Subcutaneous abdominal adipose tissue (tissue), 5 donors: ENCODE data around the gene LCLAT1.
"Not testable (repeated sequence)": the region's sequence is repeated elsewhere in the genome, so short reads cannot be mapped to it uniquely, and the experiment has no call there.

Experiments used
- H3K27ac ChIP-seq: one replicate; pipeline ENCODE4 v1.7.0; 2013; ENCODE audit warnings: low read depth, mild to moderate bottlenecking, inconsistent platforms, low read length, moderate library complexity
- H3K27me3 ChIP-seq, 5 donors: one replicate each; pipeline ENCODE4 v1.7.0; 2013; ENCODE audit warnings: low read length in 5 of 5, inconsistent platforms in 1 of 5; ENCODE audit not compliant: control insufficient read depth in 5 of 5, insufficient read depth in 4 of 5
- H3K36me3 ChIP-seq, 5 donors: one replicate each; pipeline ENCODE4 v1.7.0; 2013; ENCODE audit warnings: low read length in 5 of 5; ENCODE audit not compliant: control insufficient read depth in 5 of 5, insufficient read depth in 5 of 5
- H3K4me1 ChIP-seq, 5 donors: one replicate each; pipeline ENCODE4 v1.7.0; 2013; ENCODE audit warnings: low read length in 5 of 5, mild to moderate bottlenecking in 3 of 5, moderate library complexity in 1 of 5; ENCODE audit not compliant: control insufficient read depth in 5 of 5, insufficient read depth in 5 of 5
- H3K4me3 ChIP-seq, 5 donors: one replicate each; pipeline ENCODE4 v1.7.0; 2013; ENCODE audit warnings: low read length in 5 of 5, low read depth in 1 of 5
- H3K9ac ChIP-seq, 5 donors: one replicate each; pipeline ENCODE4 v1.7.0; 2013; ENCODE audit warnings: low read length in 5 of 5, mild to moderate bottlenecking in 4 of 5, moderate library complexity in 3 of 5
- H3K9me3 ChIP-seq, 5 donors: one replicate each; pipeline ENCODE4 v1.7.0; 2013; ENCODE audit warnings: low read length in 5 of 5; ENCODE audit not compliant: control insufficient read depth in 5 of 5
- donor health status: healthy.
- donor health status: healthy.
- donor health status: healthy.
- donor health status: healthy.
- donor health status: healthy.

LCLAT1 gene

DNA sequence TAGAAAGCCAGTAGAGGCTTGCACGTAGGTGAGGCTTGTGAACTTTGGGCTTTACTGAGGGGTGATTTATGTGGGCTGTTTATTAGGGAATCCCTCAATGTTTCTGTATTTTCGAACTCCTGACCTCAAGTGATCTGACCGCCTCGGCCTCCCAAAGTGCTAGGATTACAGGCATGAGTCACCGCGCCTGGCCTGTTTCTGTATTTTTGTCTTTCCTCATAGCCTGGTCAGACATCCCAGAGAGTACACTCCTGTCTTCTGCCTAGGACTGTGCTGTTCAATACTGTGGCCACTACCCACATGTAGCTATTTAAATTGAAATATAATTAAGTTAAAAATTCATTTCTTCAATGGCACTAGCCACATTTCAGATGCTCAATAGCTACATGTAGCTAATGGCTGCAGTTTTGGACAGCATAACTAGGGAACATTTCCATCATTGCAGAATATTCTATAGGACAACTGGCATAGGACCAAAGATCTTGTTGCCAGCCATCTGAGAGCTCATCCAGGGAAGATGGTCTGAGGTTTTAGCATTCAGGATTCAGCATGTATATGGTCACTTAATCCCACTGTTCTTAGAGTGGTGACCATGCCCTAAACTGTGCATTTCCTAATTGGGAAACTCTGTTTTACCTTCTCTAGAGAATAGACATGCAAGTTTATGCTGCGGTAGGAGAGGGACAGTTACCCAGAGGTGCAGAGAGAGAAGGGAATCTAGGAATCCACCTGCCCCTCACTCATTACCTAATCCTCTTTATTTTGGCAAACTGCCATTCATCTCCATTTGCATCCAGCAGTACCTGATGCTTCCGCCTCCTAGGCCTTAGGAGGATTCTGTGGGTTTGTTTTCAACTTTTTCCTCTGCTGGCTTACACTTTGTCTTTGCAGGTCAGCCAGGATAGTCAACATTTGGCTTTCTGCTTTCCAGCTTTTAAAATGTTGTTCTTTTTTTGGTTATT lies 64.4 kb downstream of the LCLAT1 start:
- Histone ChIP-seq H3K27me3 (no peaks in the 10 kb centered on the region), H3K4me3 (no peak overlapping the region), H3K36me3 (no peaks in the 10 kb centered on the region), H3K27ac (no peak overlapping the region), H3K4me1 (peaks cover 0 to 7% (median 0%) of the 10 kb centered on the region in 5 donors), H3K9me3 (no peaks in the 10 kb centered on the region), H3K9ac (no peak overlapping the region)

DNA sequence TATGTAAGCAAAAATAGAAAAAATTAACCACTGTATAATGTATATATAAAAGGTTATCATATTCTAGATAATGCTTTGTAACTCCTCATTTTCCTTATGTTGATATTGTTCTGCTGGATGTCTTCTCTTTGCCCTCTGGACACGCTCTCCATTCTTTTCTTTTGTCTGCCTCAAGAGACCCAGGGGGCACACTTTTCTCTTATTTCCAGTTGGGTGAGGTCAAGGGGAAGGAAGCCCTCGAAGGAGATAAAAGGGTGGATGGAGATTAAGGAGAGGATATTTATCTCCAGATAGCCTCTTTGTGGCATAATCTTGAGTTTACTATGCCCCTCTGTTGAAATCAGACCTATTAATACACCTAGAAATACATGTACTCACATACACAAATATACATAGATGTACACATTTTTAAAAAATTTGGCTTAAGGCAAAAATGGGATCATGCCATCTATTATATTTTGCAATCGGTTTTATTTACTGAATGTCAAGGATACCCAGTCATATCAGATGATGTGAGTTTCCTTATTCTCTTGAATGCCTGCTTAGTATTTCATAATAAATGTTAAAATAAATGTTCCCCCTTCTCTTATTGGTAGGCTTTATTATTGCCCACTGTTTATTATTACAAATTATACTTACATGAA lies 65.3 kb downstream of the LCLAT1 start:
- H3K27ac ChIP-seq: no peak overlapping the region
- no peaks in the 10 kb centered on the region for H3K27me3 ChIP-seq
- H3K9ac ChIP-seq: no peak overlapping the region
- no peak overlapping the region for H3K4me3 ChIP-seq
- peaks cover 0 to 7% (median 0%) of the 10 kb centered on the region in 5 donors for H3K4me1 ChIP-seq
- H3K36me3 ChIP-seq: no peaks in the 10 kb centered on the region
- no peaks in the 10 kb centered on the region for H3K9me3 ChIP-seq

DNA sequence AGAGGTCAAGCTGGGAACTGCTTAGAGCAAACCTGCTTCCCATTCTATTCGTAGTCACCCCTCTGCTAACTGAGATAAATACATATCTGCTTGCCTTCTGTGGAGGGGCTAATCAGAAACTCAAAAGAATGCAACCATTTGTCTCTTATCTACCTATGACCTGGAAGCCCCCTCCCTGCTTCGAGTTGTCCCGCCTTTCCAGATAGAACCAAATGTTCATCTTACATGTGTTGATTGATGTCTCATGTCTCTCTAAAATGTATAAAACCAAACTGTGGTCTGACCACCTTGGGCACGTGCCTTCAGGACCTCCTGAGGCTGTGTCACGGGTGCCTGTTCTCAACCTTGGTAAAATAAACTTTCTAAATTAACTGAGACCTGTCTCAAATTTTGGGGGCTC lies 66.6 kb downstream of the LCLAT1 start:
- not testable (repeated sequence) for H3K4me3 ChIP-seq, H3K27me3 ChIP-seq, H3K36me3 ChIP-seq, H3K4me1 ChIP-seq, H3K9me3 ChIP-seq, H3K9ac ChIP-seq, H3K27ac ChIP-seq

DNA sequence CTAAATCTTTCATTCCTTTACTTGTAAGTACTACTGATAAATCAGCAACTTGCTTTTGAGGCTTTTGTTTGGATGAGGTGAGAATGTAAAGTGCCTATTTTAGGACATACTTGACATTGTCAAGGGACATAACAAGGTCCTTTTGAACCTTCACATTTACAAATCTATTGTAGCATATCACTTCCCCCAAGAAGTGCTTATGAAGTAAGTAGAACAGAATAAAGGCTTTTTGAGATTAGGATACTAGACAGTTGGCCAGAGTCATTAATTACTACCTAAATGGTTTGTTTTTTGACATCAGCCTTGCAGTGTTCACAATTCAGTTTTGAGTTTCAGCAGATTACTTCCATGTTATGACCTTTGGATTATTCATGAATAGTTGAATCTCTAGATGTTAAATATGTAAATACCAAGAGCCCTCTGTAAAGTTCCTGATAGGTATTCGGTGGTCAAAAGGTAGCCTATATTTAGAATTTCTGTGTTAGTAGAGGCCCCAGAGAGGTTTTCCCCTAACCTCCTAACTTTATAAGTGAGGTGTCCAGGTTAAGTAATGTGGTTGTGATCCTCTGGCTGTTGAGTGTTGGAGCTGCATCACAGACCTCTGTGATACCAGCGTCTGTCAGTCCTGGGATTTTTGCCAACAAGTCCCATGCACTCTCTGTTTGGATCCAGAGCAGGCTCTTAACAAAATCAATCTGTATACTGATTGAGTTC lies 67.2 kb downstream of the LCLAT1 start:
- Histone ChIP-seq H3K9ac (no peak overlapping the region), H3K4me1 (peaks cover 0 to 7% (median 0%) of the 10 kb centered on the region in 5 donors), H3K27ac (no peak overlapping the region), H3K9me3 (peaks cover 0 to 8% (median 5%) of the 10 kb centered on the region in 5 donors), H3K4me3 (no peak overlapping the region), H3K27me3 (no peaks in the 10 kb centered on the region), H3K36me3 (peaks cover 0 to 1% (median 0%) of the 10 kb centered on the region in 5 donors)

DNA sequence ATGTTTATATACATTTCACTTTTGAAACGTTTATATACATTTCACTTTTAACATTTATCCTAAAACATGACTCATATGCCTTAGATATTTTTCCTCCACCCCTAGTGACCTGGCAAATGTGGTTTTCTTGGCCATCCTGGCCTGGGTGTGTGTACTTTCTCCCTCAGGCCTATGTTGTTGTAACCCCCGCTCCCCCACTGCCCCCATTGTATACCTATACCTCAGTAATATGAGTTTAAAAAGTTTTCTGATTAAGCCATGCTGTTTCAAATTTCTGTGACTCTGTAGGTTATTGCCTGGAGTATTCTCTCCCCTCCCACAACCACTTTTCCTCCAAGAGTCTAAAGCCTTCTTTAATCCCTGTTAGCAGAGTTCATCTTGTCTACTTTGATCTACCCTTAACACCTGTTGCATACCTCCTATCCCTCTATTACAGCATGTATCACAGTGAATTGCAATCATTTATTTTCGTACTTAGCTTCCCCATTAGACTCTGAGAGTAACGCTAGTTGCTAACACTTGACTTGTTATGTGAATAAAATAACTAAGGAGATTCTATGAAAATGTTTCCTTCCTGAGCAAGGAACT lies 67.9 kb downstream of the LCLAT1 start:
- no peak overlapping the region for H3K27ac ChIP-seq
- no peak overlapping the region for H3K9ac ChIP-seq
- H3K4me1 ChIP-seq: peaks cover 0 to 7% (median 0%) of the 10 kb centered on the region in 5 donors

DNA sequence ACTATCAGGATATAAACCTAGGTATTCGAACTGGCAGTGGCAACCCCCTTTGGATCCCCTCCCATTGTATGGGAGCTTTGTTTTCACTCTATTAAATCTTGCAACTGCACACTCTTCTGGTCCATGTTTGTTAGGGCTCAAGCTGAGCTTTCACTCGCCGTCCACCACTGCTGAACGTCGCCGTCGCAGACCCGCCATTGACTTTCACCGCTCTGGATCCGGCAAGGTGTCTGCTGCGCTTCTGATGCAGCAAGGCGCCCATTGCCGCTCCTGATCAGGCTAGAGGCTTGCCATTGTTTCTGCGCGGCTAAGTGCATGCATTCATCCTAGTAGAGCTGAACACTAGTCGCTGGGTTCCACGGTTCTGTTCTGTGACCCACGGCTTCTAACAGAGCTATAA lies 69.1 kb downstream of the LCLAT1 start:
- H3K27me3 ChIP-seq: no peaks in the 10 kb centered on the region
- peaks cover 0 to 7% (median 0%) of the 10 kb centered on the region in 5 donors for H3K4me1 ChIP-seq
- no peak overlapping the region for H3K9ac ChIP-seq
- H3K4me3 ChIP-seq: no peak overlapping the region
- H3K9me3 ChIP-seq: peaks cover 0 to 11% (median 10%) of the 10 kb centered on the region in 5 donors
- H3K36me3 ChIP-seq: peaks cover 0 to 9% (median 0%) of the 10 kb centered on the region in 5 donors
- no peak overlapping the region for H3K27ac ChIP-seq

More for the DNA sequence above, 67.9 kb downstream of the LCLAT1 start:
- H3K27me3 ChIP-seq: no peaks in the 10 kb centered on the region
- peaks cover 0 to 11% (median 10%) of the 10 kb centered on the region in 5 donors for H3K9me3 ChIP-seq
- H3K36me3 ChIP-seq: peaks cover 0 to 8% (median 0%) of the 10 kb centered on the region in 5 donors
- H3K4me3 ChIP-seq: no peak overlapping the region

DNA sequence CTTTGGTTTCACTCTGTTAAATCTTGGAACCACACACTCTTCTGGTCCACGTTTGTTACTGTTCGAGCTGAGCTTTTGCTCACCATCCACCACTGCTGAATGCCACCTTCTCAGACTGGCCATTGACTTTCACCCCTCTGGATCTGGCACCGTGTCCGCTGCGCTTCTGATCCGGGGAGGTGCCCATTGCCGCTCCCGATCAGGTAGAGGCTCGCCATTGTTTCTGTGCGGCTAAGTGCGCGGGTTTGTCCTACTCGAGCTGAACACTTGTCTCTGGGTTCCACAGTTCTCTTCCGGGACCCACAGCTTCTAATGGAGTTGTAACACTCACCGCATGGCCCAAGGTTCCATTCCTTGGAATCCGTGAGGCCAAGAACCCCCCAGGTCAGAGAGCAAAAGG lies 72.8 kb downstream of the LCLAT1 start:
- no peaks in the 10 kb centered on the region for H3K4me1 ChIP-seq
- no peaks in the 10 kb centered on the region for H3K27me3 ChIP-seq
- no peak overlapping the region for H3K27ac ChIP-seq
- no peak overlapping the region for H3K9ac ChIP-seq
- peaks cover 0 to 11% (median 10%) of the 10 kb centered on the region in 5 donors for H3K9me3 ChIP-seq
- peaks cover 0 to 9% (median 0%) of the 10 kb centered on the region in 5 donors for H3K36me3 ChIP-seq
- H3K4me3 ChIP-seq: no peak overlapping the region

DNA sequence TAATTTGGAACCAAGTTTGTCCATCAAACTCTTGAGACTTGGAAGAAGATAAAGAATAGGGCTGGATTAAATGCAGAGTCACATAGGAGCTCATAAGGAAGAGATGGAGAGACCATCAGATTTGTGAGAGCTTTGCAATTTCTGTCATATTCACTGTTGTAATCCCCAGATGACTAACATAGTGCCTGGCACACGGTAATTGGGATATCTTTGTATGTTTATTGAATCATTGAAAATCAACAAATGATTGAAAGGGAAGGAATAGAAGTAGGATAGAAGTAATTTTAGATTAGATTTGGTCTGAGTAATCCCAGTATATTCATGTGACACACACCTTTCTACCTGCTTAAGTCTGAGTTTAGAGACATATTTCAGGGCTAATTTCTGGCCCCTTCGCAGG lies 75.4 kb downstream of the LCLAT1 start:
- H3K36me3 ChIP-seq: peaks cover 0 to 9% (median 0%) of the 10 kb centered on the region in 5 donors
- peaks cover 0 to 16% (median 10%) of the 10 kb centered on the region in 5 donors for H3K9me3 ChIP-seq
- H3K4me1 ChIP-seq: no peaks in the 10 kb centered on the region
- no peaks in the 10 kb centered on the region for H3K27me3 ChIP-seq
- no peak overlapping the region for H3K4me3 ChIP-seq
- H3K27ac ChIP-seq: no peak overlapping the region
- no peak overlapping the region for H3K9ac ChIP-seq

DNA sequence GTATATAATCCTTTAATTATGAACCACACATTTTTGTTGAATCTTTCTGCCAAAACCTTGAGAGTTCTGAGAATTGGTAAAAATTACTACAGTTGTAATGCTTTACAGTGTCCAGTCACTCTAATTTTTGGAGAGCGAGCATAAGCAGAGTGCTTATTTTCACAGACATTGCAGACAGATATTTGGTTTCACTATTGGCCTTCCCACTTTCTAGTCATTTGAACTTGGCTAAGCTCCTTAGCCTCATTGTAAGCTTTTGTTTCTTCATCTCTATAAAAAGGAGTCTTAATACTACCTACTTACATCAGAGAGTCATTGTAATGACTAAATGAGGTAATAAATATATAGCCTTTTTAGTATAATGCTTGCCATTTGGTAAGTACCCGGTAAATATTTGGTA lies 80.4 kb downstream of the LCLAT1 start:
- Histone ChIP-seq H3K9ac (no peak overlapping the region), H3K27ac (no peak overlapping the region), H3K9me3 (peaks cover 0 to 5% (median 0%) of the 10 kb centered on the region in 5 donors), H3K4me3 (no peak overlapping the region), H3K27me3 (no peaks in the 10 kb centered on the region), H3K36me3 (no peaks in the 10 kb centered on the region), H3K4me1 (no peaks in the 10 kb centered on the region)
